K562 (cell line): ENCODE results near the gene SMC3. TPM values are rescaled to one million over a fixed set of nuclear protein-coding genes. Genes with fewer than 3 reads are reported as not detected.

Source experiments
- ATF7 ChIP-seq: fragments of 450-650 bp; IDR thresholded peaks from 2 replicates; pipeline ENCODE4 v1.7.1; 2014; ENCODE audit warnings: mild to moderate bottlenecking, moderate library complexity
- BRF1 ChIP-seq: IDR thresholded peaks from 3 replicates; pipeline ENCODE4 v1.6.1; 2011; ENCODE audit warnings: borderline replicate concordance, mild to moderate bottlenecking; ENCODE audit not compliant: insufficient read length; ENCODE audit errors: extremely low read depth
- CAMTA2 ChIP-seq: fragments of 250-450 bp; sonication (Bioruptor Pico); conservative IDR thresholded peaks from 2 replicates; pipeline ENCODE4 v1.5.1; 2022
- CC2D1A ChIP-seq: fragments of 450-650 bp; IDR thresholded peaks from 2 replicates; pipeline ENCODE4 v1.6.1; 2017; ENCODE audit warnings: mild to moderate bottlenecking
- CHCHD3 ChIP-seq: fragments of 250-450 bp; sonication (Bioruptor Pico); IDR thresholded peaks from 2 replicates; pipeline ENCODE4 v2.1.2; 2022; ENCODE audit warnings: mild to moderate bottlenecking
- CREM ChIP-seq: IDR thresholded peaks from 2 replicates; pipeline ENCODE4 v1.6.1; 2014; ENCODE audit warnings: antibody characterized with exemption, low read depth
- EWSR1 ChIP-seq: fragments of 450-650 bp; IDR thresholded peaks from 2 replicates; pipeline ENCODE4 v1.6.1; 2018; ENCODE audit warnings: borderline replicate concordance, mild to moderate bottlenecking, low read depth, moderate library complexity; ENCODE audit not compliant: partially characterized antibody
- FOS ChIP-seq: IDR thresholded peaks from 3 replicates; pipeline ENCODE4 v1.6.1; 2011; ENCODE audit not compliant: insufficient read length; ENCODE audit errors: extremely low read depth
- FOXA3 ChIP-seq, 2 experiments: fragments of 450-650 bp in 1 of 2; sonication (generic) in 1 of 2; formaldehyde crosslinking; IDR thresholded peaks in 1 of 2; conservative IDR thresholded peaks in 1 of 2; 2 replicates each; pipeline versions ENCODE4 v1.4.0 to v1.8.0; 2020 to 2022; ENCODE audit warnings: mild to moderate bottlenecking in 2 of 2, missing genetic modification reagents in 1 of 2
- FOXK2 ChIP-seq, 2 experiments: fragments of 450-650 bp; IDR thresholded peaks in 1 of 2; conservative IDR thresholded peaks in 1 of 2; 2 replicates each; pipeline ENCODE4 v1.6.1; 2016; ENCODE audit warnings: low read depth in 2 of 2, mild to moderate bottlenecking in 1 of 2
- GABPB1 ChIP-seq: sonication (generic); formaldehyde crosslinking; IDR thresholded peaks from 2 replicates; pipeline ENCODE4 v1.8.0; 2022; ENCODE audit warnings: mild to moderate bottlenecking, missing genetic modification reagents
- GTF2E2 ChIP-seq: fragments of 200-800 bp; sonication (Bioruptor generic); IDR thresholded peaks from 2 replicates; pipeline ENCODE4 v1.6.1; 2016; ENCODE audit warnings: missing genetic modification characterization, missing compliant biosample characterization
- HDAC6 ChIP-seq: IDR thresholded peaks from 2 replicates; pipeline ENCODE4 v1.6.1; 2012; ENCODE audit warnings: low read depth, mild to moderate bottlenecking, control low read depth, inconsistent platforms, low read length, moderate library complexity
- KDM2B ChIP-seq: fragments of 250-450 bp; sonication (Bioruptor Pico); IDR thresholded peaks from 2 replicates; pipeline ENCODE4 v1.8.0; 2021; ENCODE audit warnings: mild to moderate bottlenecking, moderate library complexity
- KDM4B ChIP-seq, 2 experiments: fragments of 450-650 bp in 1 of 2; sonication (generic) in 1 of 2; IDR thresholded peaks; 2 replicates each; pipeline ENCODE4 v1.6.1; 2016 to 2017; ENCODE audit warnings: borderline replicate concordance in 2 of 2, antibody characterized with exemption in 1 of 2, low read depth in 1 of 2, mild to moderate bottlenecking in 1 of 2
- L3MBTL2 ChIP-seq: fragments of 450-650 bp; IDR thresholded peaks from 2 replicates; pipeline ENCODE4 v1.6.1; 2016; ENCODE audit warnings: mild to moderate bottlenecking, moderate library complexity
- POLR2H ChIP-seq: IDR thresholded peaks from 2 replicates; pipeline ENCODE4 v1.6.1; 2016; ENCODE audit warnings: missing genetic modification characterization, low read depth, mild to moderate bottlenecking, control low read depth, missing compliant biosample characterization, moderate library complexity
- SRF ChIP-seq, 2 experiments: fragments of 250-450, 450-650 bp in 1 of 2; sonication (Bioruptor Pico) in 1 of 2; sonication (generic) in 1 of 2; formaldehyde crosslinking; IDR thresholded peaks; 2 replicates each; pipeline versions ENCODE4 v1.5.0 to v1.5.1; 2020 to 2022; ENCODE audit warnings: mild to moderate bottlenecking in 1 of 2, missing genetic modification reagents in 1 of 2
- STAT5B ChIP-seq: fragments of 250-450 bp; sonication (Bioruptor Pico); IDR thresholded peaks from 2 replicates; pipeline ENCODE4 v1.8.0; 2021; ENCODE audit warnings: mild to moderate bottlenecking, inconsistent platforms
- XRCC5 ChIP-seq: fragments of 200-400 bp; formaldehyde crosslinking; IDR thresholded peaks from 2 replicates; pipeline ENCODE4 v1.6.1; 2017; ENCODE audit warnings: low read depth, mild to moderate bottlenecking, low read length
- ZNF224 ChIP-seq: sonication (generic); formaldehyde crosslinking; IDR thresholded peaks from 2 replicates; pipeline ENCODE4 v1.8.0; 2022; ENCODE audit warnings: mild to moderate bottlenecking, missing genetic modification reagents
- ZNF232 ChIP-seq: sonication (generic); formaldehyde crosslinking; IDR thresholded peaks from 2 replicates; pipeline ENCODE4 v1.8.0; 2022; ENCODE audit warnings: mild to moderate bottlenecking, missing genetic modification reagents
- ZNF347 ChIP-seq: fragments of 450-650 bp; formaldehyde crosslinking; IDR thresholded peaks from 2 replicates; pipeline ENCODE4 v1.4.0; 2020; ENCODE audit warnings: low read depth, mild to moderate bottlenecking, moderate library complexity
- ZNF583 ChIP-seq: fragments of 250-450 bp; sonication (Bioruptor Pico); IDR thresholded peaks from 2 replicates; pipeline ENCODE4 v1.4.0; 2020
- ZNF830 ChIP-seq: fragments of 250-450 bp; sonication (Bioruptor Pico); IDR thresholded peaks from 2 replicates; pipeline ENCODE4 v1.5.0; 2021; ENCODE audit warnings: mild to moderate bottlenecking
- polyA plus RNA-seq, 8 experiments: library from polyadenylated mRNA; depleted of rRNA in 4 of 8; stranded (reverse) in 5 of 8; unstranded in 3 of 8; fragments of >200 nt; fragmentation: Nextera tagmentation in 2 of 8; fragmentation: Illumina TruSeq in 1 of 8; extraction: Ambion mirVana in 2 of 8; extraction: Trizol in 1 of 8; gene quantifications; 2 replicates each; pipeline versions ENCODE4 v1.2.1 to v1.2.3, GENCODE V29; 2011 to 2014; ENCODE audit warnings: inconsistent platforms in 1 of 8, missing spikeins in 1 of 8
- total RNA-seq, 7 experiments: library from RNA; depleted of rRNA in 6 of 7; stranded (reverse); fragments of >200 nt in 6 of 7; fragmentation: Illumina TruSeq in 2 of 7; extraction: Trizol in 2 of 7; gene quantifications; 2 replicates each; pipeline versions ENCODE4 v1.2.1 to v1.2.3, GENCODE V29; 2011 to 2021; ENCODE audit warnings: low replicate concordance in 1 of 7
- TF ChIP-seq, protein P1 (sequence below): sonication (generic); formaldehyde crosslinking; IDR thresholded peaks from 2 replicates; pipeline ENCODE4 v1.8.0; 2023; ENCODE audit warnings: mild to moderate bottlenecking, missing genetic modification reagents
- TF ChIP-seq, protein P2 (sequence below): fragments of 250-450 bp; sonication (Bioruptor Pico); IDR thresholded peaks from 2 replicates; pipeline ENCODE4 v1.4.0; 2020
- TF ChIP-seq, protein P3 (sequence below): fragments of 200-400 bp; formaldehyde crosslinking; IDR thresholded peaks from 2 replicates; pipeline ENCODE4 v1.6.1; 2017; ENCODE audit warnings: mild to moderate bottlenecking, low read depth, low read length, moderate library complexity

SMC3 gene
- total and polyA plus RNA-seq, 9 of the 15 experiments (the other 6 are each of a cell fraction or from before 2014, with no cell fraction given): 21.3 to 62.6 (median 39.3) TPM

DNA sequence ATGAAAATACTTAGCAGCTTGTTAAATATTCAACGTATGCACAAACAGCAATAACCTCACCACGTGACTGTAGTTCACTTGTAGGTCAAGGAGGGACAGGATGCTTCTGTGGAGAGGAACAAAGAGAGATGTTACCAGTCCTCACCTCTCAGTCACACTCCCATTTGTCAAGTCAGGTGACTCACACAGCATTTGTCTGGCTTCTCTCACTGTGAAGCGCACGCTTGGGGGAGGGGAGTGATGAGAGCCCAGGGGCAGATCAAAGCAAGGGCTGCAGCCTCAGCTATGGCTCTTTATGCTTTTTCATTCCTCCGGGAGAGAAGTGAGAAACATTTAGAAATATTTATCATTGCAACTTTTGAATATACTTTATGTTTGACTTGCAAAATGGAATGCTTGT lies 73.8 kb downstream of the SMC3 start (continued):
- TF ChIP-seq ZNF232 (CRISPR knock-in tag): no peak
- no peak for TF ChIP-seq ZNF224 (CRISPR knock-in tag)
- TF ChIP-seq HDAC6: no peak
- TF ChIP-seq L3MBTL2: 0 out of 2 replicates have a peak, but pooled peaks have one; percentile 35
- no peak for TF ChIP-seq CAMTA2 (CRISPR knock-in tag)
- no peak for TF ChIP-seq STAT5B (CRISPR knock-in tag)
- no peak for TF ChIP-seq FOXA3 (CRISPR knock-in tag; conservative IDR thresholded peaks at IDR 0.05 in 1 of 2, IDR thresholded peaks at IDR 0.05 in 1 of 2)
- TF ChIP-seq CHCHD3 (CRISPR knock-in tag): no peak
- no peak for TF ChIP-seq ZNF583 (CRISPR knock-in tag)
- TF ChIP-seq GTF2E2: no peak
- no peak for TF ChIP-seq XRCC5
- TF ChIP-seq, protein P1, sequence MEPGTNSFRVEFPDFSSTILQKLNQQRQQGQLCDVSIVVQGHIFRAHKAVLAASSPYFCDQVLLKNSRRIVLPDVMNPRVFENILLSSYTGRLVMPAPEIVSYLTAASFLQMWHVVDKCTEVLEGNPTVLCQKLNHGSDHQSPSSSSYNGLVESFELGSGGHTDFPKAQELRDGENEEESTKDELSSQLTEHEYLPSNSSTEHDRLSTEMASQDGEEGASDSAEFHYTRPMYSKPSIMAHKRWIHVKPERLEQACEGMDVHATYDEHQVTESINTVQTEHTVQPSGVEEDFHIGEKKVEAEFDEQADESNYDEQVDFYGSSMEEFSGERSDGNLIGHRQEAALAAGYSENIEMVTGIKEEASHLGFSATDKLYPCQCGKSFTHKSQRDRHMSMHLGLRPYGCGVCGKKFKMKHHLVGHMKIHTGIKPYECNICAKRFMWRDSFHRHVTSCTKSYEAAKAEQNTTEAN (CRISPR knock-in tag): no peak
- TF ChIP-seq CREM: peak; percentile 30; the same call in 1 of the 2 replicates
- 0 out of 2 replicates have a peak, but pooled peaks have one; percentile 19 for TF ChIP-seq ATF7
- no peak for TF ChIP-seq FOS
- no peak for TF ChIP-seq POLR2H
- no peak for TF ChIP-seq ZNF830 (CRISPR knock-in tag)
- TF ChIP-seq SRF (CRISPR knock-in tag; IDR thresholded peaks at IDR 0.05): no peak
- TF ChIP-seq, protein P2, sequence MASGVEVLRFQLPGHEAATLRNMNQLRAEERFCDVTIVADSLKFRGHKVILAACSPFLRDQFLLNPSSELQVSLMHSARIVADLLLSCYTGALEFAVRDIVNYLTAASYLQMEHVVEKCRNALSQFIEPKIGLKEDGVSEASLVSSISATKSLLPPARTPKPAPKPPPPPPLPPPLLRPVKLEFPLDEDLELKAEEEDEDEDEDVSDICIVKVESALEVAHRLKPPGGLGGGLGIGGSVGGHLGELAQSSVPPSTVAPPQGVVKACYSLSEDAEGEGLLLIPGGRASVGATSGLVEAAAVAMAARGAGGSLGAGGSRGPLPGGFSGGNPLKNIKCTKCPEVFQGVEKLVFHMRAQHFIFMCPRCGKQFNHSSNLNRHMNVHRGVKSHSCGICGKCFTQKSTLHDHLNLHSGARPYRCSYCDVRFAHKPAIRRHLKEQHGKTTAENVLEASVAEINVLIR: no peak
- no peak for TF ChIP-seq EWSR1
- no peak for TF ChIP-seq CC2D1A
- no peak for TF ChIP-seq GABPB1 (CRISPR knock-in tag)
- TF ChIP-seq KDM4B (IDR thresholded peaks at IDR 0.05; ENCODE audit: borderline replicate concordance in 2 of 2, low read depth in 1 of 2): no peak
- TF ChIP-seq, protein P3, sequence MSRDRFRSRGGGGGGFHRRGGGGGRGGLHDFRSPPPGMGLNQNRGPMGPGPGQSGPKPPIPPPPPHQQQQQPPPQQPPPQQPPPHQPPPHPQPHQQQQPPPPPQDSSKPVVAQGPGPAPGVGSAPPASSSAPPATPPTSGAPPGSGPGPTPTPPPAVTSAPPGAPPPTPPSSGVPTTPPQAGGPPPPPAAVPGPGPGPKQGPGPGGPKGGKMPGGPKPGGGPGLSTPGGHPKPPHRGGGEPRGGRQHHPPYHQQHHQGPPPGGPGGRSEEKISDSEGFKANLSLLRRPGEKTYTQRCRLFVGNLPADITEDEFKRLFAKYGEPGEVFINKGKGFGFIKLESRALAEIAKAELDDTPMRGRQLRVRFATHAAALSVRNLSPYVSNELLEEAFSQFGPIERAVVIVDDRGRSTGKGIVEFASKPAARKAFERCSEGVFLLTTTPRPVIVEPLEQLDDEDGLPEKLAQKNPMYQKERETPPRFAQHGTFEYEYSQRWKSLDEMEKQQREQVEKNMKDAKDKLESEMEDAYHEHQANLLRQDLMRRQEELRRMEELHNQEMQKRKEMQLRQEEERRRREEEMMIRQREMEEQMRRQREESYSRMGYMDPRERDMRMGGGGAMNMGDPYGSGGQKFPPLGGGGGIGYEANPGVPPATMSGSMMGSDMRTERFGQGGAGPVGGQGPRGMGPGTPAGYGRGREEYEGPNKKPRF: no peak
- TF ChIP-seq FOXK2 (conservative IDR thresholded peaks at IDR 0.05 in 1 of 2, IDR thresholded peaks at IDR 0.05 in 1 of 2; ENCODE audit: low read depth in 2 of 2): no peak
- TF ChIP-seq BRF1: no peak
- no peak for TF ChIP-seq ZNF347 (CRISPR knock-in tag)
- no peak for TF ChIP-seq KDM2B (CRISPR knock-in tag)
